H1 (cell line): ENCODE data around the gene LYPD6. TPM values are rescaled to one million over a fixed set of nuclear protein-coding genes. Genes with fewer than 3 reads are reported as not detected.

ENCODE experiments used
- CTCF ChIA-PET: fragments of 300-600 bp; sonication (Branson Sonifier 250); formaldehyde crosslinking; loops from one replicate; lab custom pipeline; 2021; ENCODE audit not compliant: partially characterized antibody; lab: Charles Lee
- POLR2A ChIA-PET: fragments of 300-600 bp; sonication (Branson Sonifier 250); formaldehyde crosslinking; loops from one replicate; lab custom pipeline; 2021; ENCODE audit warnings: inconsistent platforms; ENCODE audit not compliant: partially characterized antibody; lab: Charles Lee
- DNase-seq, 2 experiments: peaks; one replicate each; pipeline versions ENCODE4 v3.0.0 to v3.0.0-alpha.2; 2010 to 2022; ENCODE audit warnings: low spot score in 2 of 2, low read depth in 1 of 2, mixed read lengths in 1 of 2
- FAIRE-seq: peaks from 2 replicates; lab custom pipeline; 2011; peaks lifted over from hg19 to GRCh38; lab: Jason Lieb, UNC
- H2AFZ ChIP-seq: 2 replicates; pipeline ENCODE4 v1.8.1; 2012; ENCODE audit warnings: low read length, inconsistent platforms
- H2AK5ac ChIP-seq: 2 replicates; pipeline ENCODE4 v1.6.1; 2013; ENCODE audit warnings: low read depth, low read length
- H2BK120ac ChIP-seq: replicated peaks from 2 replicates; pipeline ENCODE3; 2013; ENCODE audit warnings: low read depth, low read length, inconsistent platforms
- H2BK12ac ChIP-seq: 2 replicates; pipeline ENCODE4 v1.6.1; 2013; ENCODE audit warnings: low read depth, low read length
- H2BK15ac ChIP-seq: 2 replicates; pipeline ENCODE4 v1.6.1; 2013; ENCODE audit warnings: low read length
- H2BK20ac ChIP-seq: 2 replicates; pipeline ENCODE4 v1.6.1; 2013; ENCODE audit warnings: low read length
- H2BK5ac ChIP-seq: 2 replicates; pipeline ENCODE4 v1.6.1; 2013; ENCODE audit warnings: low read depth, low read length
- H3K14ac ChIP-seq: 2 replicates; pipeline ENCODE4 v1.6.1; 2013; ENCODE audit warnings: inconsistent platforms; ENCODE audit not compliant: insufficient read length
- H3K18ac ChIP-seq: 2 replicates; pipeline ENCODE4 v1.6.1; 2013; ENCODE audit warnings: low read length; ENCODE audit errors: extremely low read depth
- H3K23ac ChIP-seq: 2 replicates; pipeline ENCODE4 v1.6.1; 2013; ENCODE audit warnings: inconsistent platforms; ENCODE audit not compliant: insufficient read length
- H3K23me2 ChIP-seq: 2 replicates; pipeline ENCODE4 v1.6.1; 2013; ENCODE audit warnings: low read depth, low read length
- H3K27ac ChIP-seq: 2 replicates; pipeline ENCODE4 v1.6.1; 2011; ENCODE audit warnings: low read depth, low read length, inconsistent platforms
- H3K27me3 ChIP-seq, 4 experiments: replicated peaks in 1 of 4; 1 replicate in 1 of 4; 2 replicates in 3 of 4; pipeline versions ENCODE4 v1.6.1 to v1.8.1; 2011 to 2013; ENCODE audit warnings: low read length in 3 of 4, mild to moderate bottlenecking in 3 of 4, inconsistent platforms in 2 of 4, mixed read lengths in 2 of 4, moderate library complexity in 1 of 4; ENCODE audit not compliant: control insufficient read depth in 3 of 4, insufficient read depth in 3 of 4; ENCODE audit errors: extremely low read depth in 1 of 4
- H3K36me3 ChIP-seq, 4 experiments: 2 replicates each; pipeline versions ENCODE4 v1.6.1 to v1.8.1; 2011 to 2013; ENCODE audit warnings: mild to moderate bottlenecking in 4 of 4, low read length in 3 of 4, moderate library complexity in 2 of 4, control low read depth in 1 of 4, inconsistent platforms in 1 of 4; ENCODE audit not compliant: insufficient read depth in 4 of 4, control insufficient read depth in 2 of 4
- H3K4ac ChIP-seq: replicated peaks from 2 replicates; pipeline ENCODE3; 2013; ENCODE audit warnings: low read length, low read depth, mixed read lengths, inconsistent platforms; ENCODE audit not compliant: insufficient read length
- H3K4me1 ChIP-seq, 4 experiments: replicated peaks in 1 of 4; 1 replicate in 1 of 4; 2 replicates in 3 of 4; pipeline versions ENCODE4 v1.6.1 to v1.8.1; 2011 to 2013; ENCODE audit warnings: low read length in 3 of 4, inconsistent platforms in 2 of 4, mixed read lengths in 1 of 4; ENCODE audit not compliant: insufficient read depth in 4 of 4, control insufficient read depth in 3 of 4
- H3K4me2 ChIP-seq, 2 experiments: 2 replicates each; pipeline versions ENCODE4 v1.6.1 to v1.8.1; 2011 to 2013; ENCODE audit warnings: low read depth in 2 of 2, low read length in 2 of 2, control low read depth in 1 of 2, inconsistent platforms in 1 of 2, mild to moderate bottlenecking in 1 of 2; ENCODE audit not compliant: insufficient read depth in 1 of 2
- H3K4me3 ChIP-seq, 4 experiments: fragments of 200-600, 300-600 bp in 1 of 4; sonication (generic), shearing (Covaris generic), sonication (Bioruptor Twin) in 1 of 4; 2 replicates each; pipeline versions ENCODE4 v1.5.1 to v1.8.1; 2011 to 2016; ENCODE audit warnings: low read length in 4 of 4, low read depth in 3 of 4, control low read depth in 2 of 4, inconsistent platforms in 2 of 4, mild to moderate bottlenecking in 2 of 4, mixed read lengths in 1 of 4, moderate library complexity in 1 of 4; ENCODE audit not compliant: insufficient read depth in 2 of 4; ENCODE audit errors: extremely low read depth in 1 of 4
- H3K56ac ChIP-seq: replicated peaks from 2 replicates; pipeline ENCODE3; 2013; ENCODE audit warnings: low read depth, mild to moderate bottlenecking, mixed read lengths, low read length, inconsistent platforms; ENCODE audit not compliant: insufficient read length
- H3K79me1 ChIP-seq: 2 replicates; pipeline ENCODE4 v1.6.1; 2013; ENCODE audit warnings: low read depth, low read length, control low read depth
- H3K79me2 ChIP-seq, 2 experiments: 2 replicates each; pipeline versions ENCODE4 v1.6.1 to v1.8.1; 2012 to 2013; ENCODE audit warnings: low read length in 2 of 2, mild to moderate bottlenecking in 2 of 2, inconsistent platforms in 1 of 2; ENCODE audit not compliant: insufficient read depth in 2 of 2, control insufficient read depth in 1 of 2
- H3K9ac ChIP-seq, 4 experiments: replicated peaks in 1 of 4; 1 replicate in 1 of 4; 2 replicates in 3 of 4; pipeline versions ENCODE4 v1.6.1 to v1.8.1; 2011 to 2013; ENCODE audit warnings: low read depth in 3 of 4, low read length in 3 of 4, control low read depth in 2 of 4, mild to moderate bottlenecking in 2 of 4, moderate library complexity in 2 of 4, inconsistent platforms in 1 of 4; ENCODE audit errors: extremely low read depth in 1 of 4
- H3K9me3 ChIP-seq, 2 experiments: 2 replicates each; pipeline versions ENCODE4 v1.6.1 to v1.8.1; 2012 to 2013; ENCODE audit warnings: mild to moderate bottlenecking in 2 of 2, moderate library complexity in 2 of 2, control low read depth in 1 of 2, inconsistent platforms in 1 of 2, low read depth in 1 of 2, low read length in 1 of 2, mixed read lengths in 1 of 2; ENCODE audit not compliant: insufficient read depth in 2 of 2
- H4K20me1 ChIP-seq, 2 experiments: replicated peaks in 1 of 2; 2 replicates each; pipeline versions ENCODE3 to v1.8.1; 2011 to 2013; ENCODE audit warnings: inconsistent platforms in 2 of 2, low read length in 2 of 2, mild to moderate bottlenecking in 1 of 2; ENCODE audit not compliant: insufficient read depth in 2 of 2, control insufficient read depth in 1 of 2
- H4K5ac ChIP-seq: 2 replicates; pipeline ENCODE4 v1.6.1; 2013; ENCODE audit warnings: low read length, low read depth, mixed read lengths, inconsistent platforms; ENCODE audit not compliant: insufficient read length
- H4K8ac ChIP-seq: 2 replicates; pipeline ENCODE4 v1.8.0; 2013; ENCODE audit warnings: mild to moderate bottlenecking, moderate library complexity, low read length, inconsistent platforms; ENCODE audit not compliant: insufficient read depth; ENCODE audit errors: extremely low read depth
- H4K91ac ChIP-seq: replicated peaks from 2 replicates; pipeline ENCODE3; 2013; ENCODE audit warnings: low read length, mixed read lengths, inconsistent platforms; ENCODE audit not compliant: insufficient read length
- ATF3 ChIP-seq: IDR thresholded peaks from 2 replicates; pipeline ENCODE4 v1.6.1; 2011; ENCODE audit warnings: low read depth, mild to moderate bottlenecking, low read length; ENCODE audit not compliant: insufficient read depth
- CBX8 ChIP-seq: fragments of 300-800, 300-1000 bp; sonication (generic); IDR thresholded peaks from 2 replicates; pipeline ENCODE4 v1.7.1; 2016; ENCODE audit warnings: low read depth, low read length, borderline replicate concordance
- GTF2F1 ChIP-seq: IDR thresholded peaks from 2 replicates; pipeline ENCODE4 v1.6.1; 2012; ENCODE audit warnings: low read depth, low read length, improper control_type of control experiment, borderline replicate concordance
- KDM4A ChIP-seq: IDR thresholded peaks from one replicate; pipeline ENCODE4 v1.7.1; 2012; ENCODE audit warnings: low read depth, mild to moderate bottlenecking, moderate library complexity, low read length, inconsistent platforms; ENCODE audit not compliant: severe bottlenecking
- PHF8 ChIP-seq: fragments of 200-600 bp; sonication (generic); conservative IDR thresholded peaks from 2 replicates; pipeline ENCODE4 v1.7.1; 2012; ENCODE audit warnings: low read depth, mild to moderate bottlenecking, inconsistent platforms, low read length, moderate library complexity
- RAD21 ChIP-seq, 2 experiments: IDR thresholded peaks in 1 of 2; conservative IDR thresholded peaks in 1 of 2; 2 replicates each; pipeline ENCODE4 v1.6.1; 2011; ENCODE audit warnings: low read depth in 2 of 2, low read length in 2 of 2, improper control_type of control experiment in 1 of 2, inconsistent platforms in 1 of 2, mild to moderate bottlenecking in 1 of 2, moderate library complexity in 1 of 2
- SRF ChIP-seq: IDR thresholded peaks from 2 replicates; pipeline ENCODE4 v1.6.1; 2011; ENCODE audit warnings: mild to moderate bottlenecking, low read depth, low read length, moderate library complexity
- TCF12 ChIP-seq: IDR thresholded peaks from 2 replicates; pipeline ENCODE4 v1.6.1; 2011; ENCODE audit warnings: low read depth, mild to moderate bottlenecking, low read length
- USF2 ChIP-seq: IDR thresholded peaks from 2 replicates; pipeline ENCODE4 v1.6.1; 2011; ENCODE audit warnings: low read length, improper control_type of control experiment
- WGBS, 2 experiments: shearing (Covaris generic) in 1 of 2; methylation state at CpG; one replicate each; pipeline versions ENCODE4 v1.1.6 to v1.1.7; 2013 to 2015; ENCODE audit warnings: low lambda C conversion rate in 2 of 2, mixed read lengths in 2 of 2, inconsistent platforms in 1 of 2, low coverage in 1 of 2, missing lambda C conversion rate in 1 of 2; ENCODE audit not compliant: insufficient replicate concordance in 2 of 2, insufficient coverage in 1 of 2, insufficient read length in 1 of 2; ENCODE audit errors: extremely low coverage in 1 of 2, missing lambda C conversion rate in 1 of 2; 5-methylcytosine and 5-hydroxymethylcytosine counted together
- polyA plus RNA-seq, 7 experiments: library from polyadenylated mRNA; depleted of rRNA in 3 of 7; stranded (reverse) in 5 of 7; unstranded in 2 of 7; fragments of >200 nt in 5 of 7; fragments of 200-250 nt in 2 of 7; gene quantifications; 1 replicate in 5 of 7; 2 replicates in 1 of 7; 4 replicates in 1 of 7; pipeline versions ENCODE4 v1.2.1 to v1.2.3, GENCODE V29; 2011 to 2013; ENCODE audit warnings: missing spikeins in 2 of 7, mixed read lengths in 2 of 7
- total RNA-seq: library from RNA; stranded (reverse); fragmentation: NEBNext Ultra II Directional; extraction: Animal tissue kit (Norgen Biotek cat#: 25700); gene quantifications from 2 replicates; pipeline ENCODE4 v1.2.1, GENCODE V29; 2021

Gene LYPD6
- total and polyA plus RNA-seq, 2 of the 8 experiments (the other 6 are each of a cell fraction or from before 2014, with no cell fraction given): 5.6 to 8.9 TPM

- Histone ChIP-seq H3K9me3 (no peaks in the 10 kb centered on the region; a peak in 1 of 4 replicates), H2BK5ac (no peak overlapping the region), H4K91ac (no peak overlapping the region), H2BK120ac (no peak overlapping the region), H3K79me1 (no peaks in the 10 kb centered on the region), H2BK12ac (no peak overlapping the region), H3K9ac (no peak overlapping the region), H3K14ac (no peak overlapping the region), H3K18ac (no peak overlapping the region), H2BK20ac (no peak overlapping the region), H4K20me1 (no peaks in the 10 kb centered on the region), H3K79me2 (no peaks in the 10 kb centered on the region), H3K27me3 (no peaks in the 10 kb centered on the region; a peak in 1 of 7 replicates), H4K8ac (no peak overlapping the region), H3K36me3 (no peaks in the 10 kb centered on the region), H3K27ac (no peak overlapping the region), H4K5ac (no peak overlapping the region), H3K23ac (no peak overlapping the region), H2BK15ac (no peak overlapping the region), H3K4me3 (no peak overlapping the region), H3K56ac (no peak overlapping the region), H3K4me1 (peaks cover 0 to 5% (median 1%) of the 10 kb centered on the region in 4 experiments; a peak in 2 of 7 replicates), H3K4ac (no peak overlapping the region), H2AFZ (no peak overlapping the region), H3K4me2 (no peak overlapping the region), H2AK5ac (no peak overlapping the region), H3K23me2 (no peaks in the 10 kb centered on the region)
- ChIA-PET POLR2A (interaction anchor here (0.7 kb wide), 1 partner anchor 67 kb away, joined by 3 read pairs; no protein-coding TSS in a partner anchor), CTCF (interaction anchor here (0.7 to 1.2 kb wide), 4 partner anchors 13 to 43 kb away, joined by 3 to 5 read pairs (median 3); no protein-coding TSS in a partner anchor)
- WGBS, 2 experiments: 93% methylated on average over 6 of the region's 6 CpGs; no CpG with 5 or more reads in 1 of the 2 experiments
- DNase-seq (no peak), FAIRE-seq (no peak)
- TF ChIP-seq GTF2F1 (no peak), ATF3 (no peak), RAD21 (IDR thresholded peaks at IDR 0.05 in 1 of 2, conservative IDR thresholded peaks at IDR 0.05 in 1 of 2; ENCODE audit: low read depth in 2 of 2, low read length in 2 of 2) (no peak), PHF8 (no peak), SRF (no peak), USF2 (no peak), TCF12 (no peak), KDM4A (no peak), CBX8 (no peak)
Observed at GRCh38 chr2:149430743-149431736, 100.7 kb downstream of the LYPD6 start.
